HepG2 (cell line): ENCODE measurements around the gene SECTM1. TPM values are rescaled to one million over a fixed set of nuclear protein-coding genes. Genes with fewer than 3 reads are reported as not detected.

Experiments used
- HMG20A ChIP-seq: IDR thresholded peaks from 2 replicates; pipeline ENCODE4 v1.6.1; 2016; ENCODE audit warnings: borderline replicate concordance
- ISX ChIP-seq: sonication (generic); formaldehyde crosslinking; conservative IDR thresholded peaks from 2 replicates; pipeline ENCODE4 v1.5.0; 2020; ENCODE audit warnings: missing genetic modification reagents
- JUND ChIP-seq: sonication (generic); formaldehyde crosslinking; IDR thresholded peaks from 2 replicates; pipeline ENCODE4 v1.8.0; 2022; ENCODE audit warnings: mild to moderate bottlenecking, missing genetic modification reagents
- KLF6 ChIP-seq: IDR thresholded peaks from 2 replicates; pipeline ENCODE4 v1.8.0; 2016; ENCODE audit warnings: missing biosample characterization, missing genetic modification reagents
- ZBTB1 ChIP-seq: sonication (generic); formaldehyde crosslinking; IDR thresholded peaks from 2 replicates; pipeline ENCODE4 v1.4.0; 2020; ENCODE audit warnings: missing genetic modification reagents, borderline replicate concordance
- ZNF234 ChIP-seq: sonication (generic); formaldehyde crosslinking; conservative IDR thresholded peaks from 2 replicates; pipeline ENCODE4 v1.5.1; 2020; ENCODE audit warnings: mild to moderate bottlenecking, missing genetic modification reagents
- ZNF30 ChIP-seq: sonication (generic); formaldehyde crosslinking; IDR thresholded peaks from 2 replicates; pipeline ENCODE4 v1.5.0; 2020; ENCODE audit warnings: mild to moderate bottlenecking, missing genetic modification reagents
- ZNF446 ChIP-seq: sonication (generic); formaldehyde crosslinking; IDR thresholded peaks from 2 replicates; pipeline ENCODE4 v1.5.0; 2020; ENCODE audit warnings: mild to moderate bottlenecking, missing genetic modification reagents
- ZNF780A ChIP-seq: sonication (generic); formaldehyde crosslinking; IDR thresholded peaks from 2 replicates; pipeline ENCODE4 v1.8.0; 2022; ENCODE audit warnings: mild to moderate bottlenecking, missing genetic modification reagents, moderate library complexity
- ZSCAN12 ChIP-seq: sonication (generic); formaldehyde crosslinking; IDR thresholded peaks from 2 replicates; pipeline ENCODE4 v1.9.0; 2021; ENCODE audit warnings: mild to moderate bottlenecking, missing genetic modification reagents
- polyA plus RNA-seq, 8 experiments: library from polyadenylated mRNA; depleted of rRNA in 3 of 8; stranded (reverse) in 7 of 8; unstranded in 1 of 8; fragments of >200 nt; fragmentation: Illumina TruSeq in 4 of 8; extraction: Trizol in 4 of 8; gene quantifications; 2 replicates each; pipeline versions ENCODE4 v1.2.1 to v1.2.3, GENCODE V29; 2011 to 2016; ENCODE audit warnings: low read depth in 4 of 8, missing spikeins in 1 of 8, mixed read lengths in 1 of 8; ENCODE audit not compliant: insufficient read depth in 1 of 8
- total RNA-seq, 5 experiments: library from RNA; depleted of rRNA; stranded (reverse); fragments of >200 nt; fragmentation: Illumina TruSeq; extraction: Trizol; gene quantifications; 2 replicates each; pipeline ENCODE4 v1.2.3, GENCODE V29; 2016; ENCODE audit warnings: low read depth in 1 of 5
- TF ChIP-seq, protein P1 (sequence below): sonication (generic); formaldehyde crosslinking; conservative IDR thresholded peaks from 2 replicates; pipeline ENCODE4 v1.4.0; 2020; ENCODE audit warnings: missing genetic modification reagents

The SECTM1 gene
- total and polyA plus RNA-seq, 2 of the 13 experiments (the other 11 are each of a cell fraction or from before 2014, with no cell fraction given), result 3.5 to 5.3 TPM

DNA sequence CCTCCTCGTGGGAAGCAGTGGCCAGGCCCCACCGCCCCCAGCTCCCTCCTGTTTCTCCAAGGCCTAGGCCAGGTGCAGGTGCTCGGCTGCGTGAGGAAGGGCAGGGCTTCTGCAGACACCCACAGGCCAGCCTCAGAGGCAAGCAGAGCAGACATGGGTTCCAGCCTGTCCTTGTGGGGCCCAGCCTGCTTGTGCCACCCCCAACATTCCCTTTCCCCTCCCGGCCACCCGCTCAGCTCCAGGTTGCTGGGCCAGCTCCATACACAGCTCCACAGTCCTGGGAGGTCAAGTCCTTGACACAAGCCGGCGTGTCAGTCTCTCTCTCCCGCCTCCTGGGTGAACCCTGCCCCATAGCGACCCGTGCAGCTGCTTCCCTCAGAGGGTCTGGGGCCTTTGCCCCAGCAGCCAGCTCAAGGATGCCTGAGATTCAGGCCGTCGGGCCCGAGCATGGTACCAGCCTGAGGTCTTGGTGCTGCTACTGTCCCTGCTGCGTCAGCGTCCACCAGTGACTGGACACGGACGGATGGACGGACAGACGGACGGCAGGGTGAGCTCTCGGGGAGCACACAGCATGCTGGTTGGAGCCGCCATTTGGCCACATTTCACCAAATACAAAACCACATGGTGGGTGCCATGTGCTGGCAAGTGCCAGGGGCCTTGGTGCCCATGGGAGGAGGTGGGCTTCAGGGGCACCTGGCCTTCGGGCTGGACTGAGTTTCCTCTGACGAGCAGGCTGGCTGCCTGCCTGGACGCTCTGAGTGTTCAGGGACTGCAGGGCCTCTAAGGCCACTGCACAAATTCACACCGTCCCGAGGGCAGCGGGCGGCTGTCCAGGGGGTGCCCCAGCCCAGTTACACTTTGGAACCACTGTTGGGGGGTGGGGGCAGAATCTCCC lies 8.0 kb downstream of the SECTM1 start (continued):
- TF ChIP-seq KLF6 (CRISPR knock-in tag) (no peak), HMG20A (CRISPR knock-in tag) (peak; percentile 41; the same call in 1 of the 2 replicates), ZBTB1 (CRISPR knock-in tag) (no peak), ZNF446 (CRISPR knock-in tag) (no peak; the same call in 1 of the 2 replicates), ZNF30 (CRISPR knock-in tag) (0 out of 2 replicates have a peak, but pooled peaks have one; percentile 49), JUND (CRISPR knock-in tag) (no peak), ZNF780A (CRISPR knock-in tag) (peak; percentile 80; the same call in 1 of the 2 replicates), ISX (CRISPR knock-in tag) (no peak), ZNF234 (no peak), ZSCAN12 (CRISPR knock-in tag) (no peak)
- TF ChIP-seq, protein P1, sequence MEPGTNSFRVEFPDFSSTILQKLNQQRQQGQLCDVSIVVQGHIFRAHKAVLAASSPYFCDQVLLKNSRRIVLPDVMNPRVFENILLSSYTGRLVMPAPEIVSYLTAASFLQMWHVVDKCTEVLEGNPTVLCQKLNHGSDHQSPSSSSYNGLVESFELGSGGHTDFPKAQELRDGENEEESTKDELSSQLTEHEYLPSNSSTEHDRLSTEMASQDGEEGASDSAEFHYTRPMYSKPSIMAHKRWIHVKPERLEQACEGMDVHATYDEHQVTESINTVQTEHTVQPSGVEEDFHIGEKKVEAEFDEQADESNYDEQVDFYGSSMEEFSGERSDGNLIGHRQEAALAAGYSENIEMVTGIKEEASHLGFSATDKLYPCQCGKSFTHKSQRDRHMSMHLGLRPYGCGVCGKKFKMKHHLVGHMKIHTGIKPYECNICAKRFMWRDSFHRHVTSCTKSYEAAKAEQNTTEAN, result peak; percentile 58; the same call in 1 of the 2 replicates
- TF ChIP-seq, all 625 proteins: peak for 295
